ENCODE data around the gene DHFR. TPM values are rescaled to one million over a fixed set of nuclear protein-coding genes. Genes with fewer than 3 reads are reported as not detected.

DHFR gene
- total RNA-seq, 1 experiment from 2014 or later: 51.5 TPM

DNA sequence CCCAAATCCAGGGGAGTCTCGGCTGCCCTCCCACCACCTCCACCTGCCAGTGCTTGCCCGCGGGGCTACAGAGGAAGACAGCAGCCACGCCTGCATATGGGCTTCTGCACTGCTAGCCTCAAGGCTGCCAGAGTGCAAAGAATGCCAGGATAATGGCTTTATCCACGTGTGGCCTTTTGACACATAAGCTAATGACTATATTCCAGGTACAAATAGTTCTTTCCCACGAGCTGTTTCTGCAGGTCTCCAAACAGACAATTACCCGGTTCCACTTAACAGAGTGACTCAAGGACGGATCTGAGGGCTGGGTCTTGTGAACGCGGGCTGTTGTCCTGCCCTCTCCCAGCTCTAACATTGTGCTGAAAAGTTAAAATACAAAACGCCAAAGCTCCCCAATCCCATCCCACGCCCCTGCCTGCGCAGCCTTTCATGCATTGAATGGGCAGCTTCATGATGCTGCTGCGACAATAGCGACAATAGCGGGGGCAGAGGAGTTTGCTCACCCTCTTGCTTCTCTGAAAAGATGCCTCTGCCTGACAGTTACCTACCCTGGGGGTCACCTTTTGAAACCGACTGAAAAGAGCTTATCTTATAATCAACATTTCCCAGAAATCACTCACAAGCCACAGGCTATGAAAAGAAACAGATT lies 39.4 kb downstream of the DHFR start:
- in situ Hi-C loops (cut with HindIII; ENCODE audit: low pct_unique_long_range_greater_than_20kb, low sequenced_read_pairs) (no loop called here), intact Hi-C loops (cut with micrococcal nuclease; ENCODE audit: unreplicated experiment) (no loop called here)
- TF ChIP-seq, protein P1, sequence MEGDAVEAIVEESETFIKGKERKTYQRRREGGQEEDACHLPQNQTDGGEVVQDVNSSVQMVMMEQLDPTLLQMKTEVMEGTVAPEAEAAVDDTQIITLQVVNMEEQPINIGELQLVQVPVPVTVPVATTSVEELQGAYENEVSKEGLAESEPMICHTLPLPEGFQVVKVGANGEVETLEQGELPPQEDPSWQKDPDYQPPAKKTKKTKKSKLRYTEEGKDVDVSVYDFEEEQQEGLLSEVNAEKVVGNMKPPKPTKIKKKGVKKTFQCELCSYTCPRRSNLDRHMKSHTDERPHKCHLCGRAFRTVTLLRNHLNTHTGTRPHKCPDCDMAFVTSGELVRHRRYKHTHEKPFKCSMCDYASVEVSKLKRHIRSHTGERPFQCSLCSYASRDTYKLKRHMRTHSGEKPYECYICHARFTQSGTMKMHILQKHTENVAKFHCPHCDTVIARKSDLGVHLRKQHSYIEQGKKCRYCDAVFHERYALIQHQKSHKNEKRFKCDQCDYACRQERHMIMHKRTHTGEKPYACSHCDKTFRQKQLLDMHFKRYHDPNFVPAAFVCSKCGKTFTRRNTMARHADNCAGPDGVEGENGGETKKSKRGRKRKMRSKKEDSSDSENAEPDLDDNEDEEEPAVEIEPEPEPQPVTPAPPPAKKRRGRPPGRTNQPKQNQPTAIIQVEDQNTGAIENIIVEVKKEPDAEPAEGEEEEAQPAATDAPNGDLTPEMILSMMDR (IDR thresholded peaks at IDR 0.05): no peak
- TF ChIP-seq POLR2AphosphoS5 (IDR thresholded peaks at IDR 0.05; ENCODE audit: low read depth, low read length) (no peak), TCF7L2 (IDR thresholded peaks at IDR 0.05; ENCODE audit: low read depth, low read length) (no peak), SIN3A (IDR thresholded peaks at IDR 0.05; ENCODE audit: borderline replicate concordance, insufficient read depth, low read depth, low read length) (no peak)
- TF ChIP-seq, protein P2, sequence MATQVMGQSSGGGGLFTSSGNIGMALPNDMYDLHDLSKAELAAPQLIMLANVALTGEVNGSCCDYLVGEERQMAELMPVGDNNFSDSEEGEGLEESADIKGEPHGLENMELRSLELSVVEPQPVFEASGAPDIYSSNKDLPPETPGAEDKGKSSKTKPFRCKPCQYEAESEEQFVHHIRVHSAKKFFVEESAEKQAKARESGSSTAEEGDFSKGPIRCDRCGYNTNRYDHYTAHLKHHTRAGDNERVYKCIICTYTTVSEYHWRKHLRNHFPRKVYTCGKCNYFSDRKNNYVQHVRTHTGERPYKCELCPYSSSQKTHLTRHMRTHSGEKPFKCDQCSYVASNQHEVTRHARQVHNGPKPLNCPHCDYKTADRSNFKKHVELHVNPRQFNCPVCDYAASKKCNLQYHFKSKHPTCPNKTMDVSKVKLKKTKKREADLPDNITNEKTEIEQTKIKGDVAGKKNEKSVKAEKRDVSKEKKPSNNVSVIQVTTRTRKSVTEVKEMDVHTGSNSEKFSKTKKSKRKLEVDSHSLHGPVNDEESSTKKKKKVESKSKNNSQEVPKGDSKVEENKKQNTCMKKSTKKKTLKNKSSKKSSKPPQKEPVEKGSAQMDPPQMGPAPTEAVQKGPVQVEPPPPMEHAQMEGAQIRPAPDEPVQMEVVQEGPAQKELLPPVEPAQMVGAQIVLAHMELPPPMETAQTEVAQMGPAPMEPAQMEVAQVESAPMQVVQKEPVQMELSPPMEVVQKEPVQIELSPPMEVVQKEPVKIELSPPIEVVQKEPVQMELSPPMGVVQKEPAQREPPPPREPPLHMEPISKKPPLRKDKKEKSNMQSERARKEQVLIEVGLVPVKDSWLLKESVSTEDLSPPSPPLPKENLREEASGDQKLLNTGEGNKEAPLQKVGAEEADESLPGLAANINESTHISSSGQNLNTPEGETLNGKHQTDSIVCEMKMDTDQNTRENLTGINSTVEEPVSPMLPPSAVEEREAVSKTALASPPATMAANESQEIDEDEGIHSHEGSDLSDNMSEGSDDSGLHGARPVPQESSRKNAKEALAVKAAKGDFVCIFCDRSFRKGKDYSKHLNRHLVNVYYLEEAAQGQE (IDR thresholded peaks at IDR 0.05; ENCODE audit: insufficient read depth in 1 of 2, low read depth in 2 of 2, low read length in 1 of 2): no peak

DNA sequence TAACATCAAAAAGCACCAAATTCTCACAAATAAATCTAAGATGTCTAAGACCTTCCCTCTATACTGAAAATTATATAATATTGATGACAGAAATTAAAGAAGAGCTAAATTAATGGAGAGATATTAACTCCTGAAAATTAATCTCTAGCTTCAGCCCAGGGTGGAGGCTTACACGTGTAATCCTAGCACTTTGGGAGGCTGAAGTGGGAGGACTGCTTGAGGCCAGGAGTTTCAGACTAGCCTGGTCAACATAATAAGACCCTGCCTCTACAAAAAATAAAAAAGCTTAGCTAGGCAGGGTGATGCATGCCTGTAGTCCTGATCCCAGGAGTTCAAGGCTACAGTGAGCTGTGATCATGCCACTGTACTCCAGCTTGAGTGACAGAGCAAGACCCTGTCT lies 45.1 kb downstream of the DHFR start:
- in situ Hi-C loops (cut with HindIII; ENCODE audit: low pct_unique_long_range_greater_than_20kb, low sequenced_read_pairs): no loop called here
- no peak for DNase-seq (ENCODE audit: low read depth, low spot score)
- no peak for ATAC-seq
- ChIA-PET CTCF (interaction anchor here (0.6 kb wide), 1 partner anchor 168 kb away, joined by 7 read pairs; no protein-coding TSS in a partner anchor), POLR2A (no interaction called here)
- Histone ChIP-seq H3K27me3 (ENCODE audit: control insufficient read depth, insufficient read depth, low read length) (no peaks in the 10 kb centered on the region), H3K27ac (ENCODE audit: low read length) (no peak overlapping the region), H3K36me3 (ENCODE audit: control insufficient read depth, insufficient read depth, low read length) (no peaks in the 10 kb centered on the region), H3K9me3 (ENCODE audit: control insufficient read depth, insufficient read depth, low read depth, low read length) (no peaks in the 10 kb centered on the region), H3K4me1 (ENCODE audit: control insufficient read depth, insufficient read depth, low read length) (no peaks in the 10 kb centered on the region), H3K4me3 (ENCODE audit: low read depth in 2 of 2, low read length in 2 of 2) (no peak overlapping the region)
- TF ChIP-seq TCF7L2 (IDR thresholded peaks at IDR 0.05; ENCODE audit: low read depth, low read length): no peak
- TF ChIP-seq, protein P1 (IDR thresholded peaks at IDR 0.05): no peak
- TF ChIP-seq, protein P2 (IDR thresholded peaks at IDR 0.05; ENCODE audit: insufficient read depth in 1 of 2, low read depth in 2 of 2, low read length in 1 of 2): no peak
- TF ChIP-seq POLR2AphosphoS5 (IDR thresholded peaks at IDR 0.05; ENCODE audit: low read depth, low read length): no peak
- TF ChIP-seq SIN3A (IDR thresholded peaks at IDR 0.05; ENCODE audit: borderline replicate concordance, insufficient read depth, low read depth, low read length): no peak
- intact Hi-C loops (cut with micrococcal nuclease; ENCODE audit: unreplicated experiment): no loop called here
- no TSS peak for BruUV-seq (replicated peaks)

More for the DNA sequence above, 39.4 kb downstream of the DHFR start:
- no peaks in the 10 kb centered on the region for H3K4me1 ChIP-seq (ENCODE audit: control insufficient read depth, insufficient read depth, low read length)
- BruUV-seq (replicated peaks): no TSS peak
- CTCF ChIA-PET: no interaction called here
- no peaks in the 10 kb centered on the region for H3K9me3 ChIP-seq (ENCODE audit: control insufficient read depth, insufficient read depth, low read depth, low read length)
- DNase-seq (ENCODE audit: low read depth, low spot score) (no peak), ATAC-seq (no peak)
- H3K4me3 ChIP-seq (ENCODE audit: low read depth in 2 of 2, low read length in 2 of 2): no peak overlapping the region
- H3K36me3 ChIP-seq (ENCODE audit: control insufficient read depth, insufficient read depth, low read length): no peaks in the 10 kb centered on the region
- H3K27me3 ChIP-seq (ENCODE audit: control insufficient read depth, insufficient read depth, low read length): no peaks in the 10 kb centered on the region
- POLR2A ChIA-PET: no interaction called here
- no peak overlapping the region for H3K27ac ChIP-seq (ENCODE audit: low read length)

Measured in Panc1 (cell line).